GM19438 (cell line): ENCODE results near the gene NAT8L.

Source experiments
- ATAC-seq: cut with Tn5 transposase; IDR thresholded peaks from one replicate; pipeline ENCODE4 v1.9.1; 2021; ENCODE audit warnings: low read depth; ENCODE audit not compliant: unreplicated experiment

Gene NAT8L

DNA sequence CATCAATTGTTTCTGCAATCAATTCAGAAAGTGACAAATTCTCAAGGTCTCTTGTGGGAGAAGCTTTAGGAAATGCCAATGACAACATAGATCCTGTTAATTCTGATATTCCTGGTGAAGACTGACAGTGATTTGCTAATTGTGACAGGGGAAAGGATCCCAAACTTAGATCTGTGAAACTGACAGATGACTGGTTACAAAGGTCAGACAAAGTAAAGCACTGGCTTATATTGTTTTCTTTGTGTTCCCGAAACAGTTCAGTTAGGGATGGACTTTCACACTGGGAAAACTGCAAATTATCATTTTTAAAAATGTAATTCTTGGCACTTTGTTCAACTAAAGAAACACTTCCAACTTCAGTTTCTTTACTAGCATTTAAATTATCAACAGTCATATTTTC is 30.1 kb downstream of the NAT8L start:
- no peak for ATAC-seq

GRCh38 chr4:2090642-2091041 is 31.5 kb downstream of the NAT8L start:
- no peak for ATAC-seq

DNA sequence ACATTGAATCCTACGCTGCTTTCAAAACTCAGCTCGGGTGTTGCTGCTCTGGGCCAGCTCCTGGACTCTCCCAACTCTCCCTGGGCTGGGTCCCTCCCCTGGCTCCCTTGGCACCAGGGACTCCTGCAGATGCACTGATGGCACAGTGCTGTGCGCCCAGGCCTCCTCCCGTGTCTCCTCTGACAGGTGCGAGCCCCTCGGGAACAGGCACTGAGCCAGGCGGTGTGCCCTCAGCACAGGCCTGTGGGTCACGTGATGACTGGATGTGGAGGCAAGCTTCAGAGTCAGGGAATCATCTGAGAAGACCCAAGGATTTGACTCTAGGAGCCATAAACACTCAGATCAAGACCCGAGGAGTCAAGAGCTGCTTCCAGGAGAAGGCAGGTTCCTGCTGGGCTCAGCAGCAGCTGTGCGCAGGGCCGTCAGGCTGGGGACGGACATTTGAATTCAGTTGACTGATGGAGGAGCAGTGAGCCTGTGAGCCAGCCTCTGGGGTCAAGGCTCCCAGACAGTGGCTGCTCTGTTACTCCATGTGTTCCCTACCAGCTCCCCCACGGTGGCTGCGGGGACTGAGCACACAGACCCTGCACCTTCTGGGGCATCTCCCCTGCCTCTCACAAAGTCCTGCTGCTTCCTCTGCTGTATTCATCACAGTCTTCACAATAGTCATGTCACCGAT is 33.0 kb downstream of the NAT8L start:
- no peak for ATAC-seq

DNA sequence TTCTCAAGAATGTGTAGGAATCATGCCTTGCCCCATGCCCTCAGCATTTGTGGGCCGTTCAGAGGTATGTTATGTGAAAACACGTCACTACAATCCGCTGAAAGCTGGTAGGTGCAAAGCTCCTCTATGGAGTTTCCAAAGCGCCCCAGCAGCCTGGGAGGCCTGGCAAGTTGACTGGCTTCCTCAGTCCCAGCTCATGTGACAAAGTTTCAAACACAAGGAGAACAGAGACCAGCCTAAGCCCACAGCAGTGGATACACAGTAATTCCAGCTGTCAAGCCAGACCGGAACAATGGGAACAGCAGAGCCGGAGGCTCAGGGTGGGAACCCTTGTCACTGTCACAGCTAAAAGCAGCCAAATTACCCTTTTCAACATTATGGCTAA is 33.5 kb downstream of the NAT8L start:
- no peak for ATAC-seq

- ATAC-seq: no peak
These were observed 34.1 kb downstream of the NAT8L start for GRCh38 chr4:2093265-2093664.

GRCh38 chr4:2094545-2094944 is 35.4 kb downstream of the NAT8L start:
- ATAC-seq: no peak

DNA sequence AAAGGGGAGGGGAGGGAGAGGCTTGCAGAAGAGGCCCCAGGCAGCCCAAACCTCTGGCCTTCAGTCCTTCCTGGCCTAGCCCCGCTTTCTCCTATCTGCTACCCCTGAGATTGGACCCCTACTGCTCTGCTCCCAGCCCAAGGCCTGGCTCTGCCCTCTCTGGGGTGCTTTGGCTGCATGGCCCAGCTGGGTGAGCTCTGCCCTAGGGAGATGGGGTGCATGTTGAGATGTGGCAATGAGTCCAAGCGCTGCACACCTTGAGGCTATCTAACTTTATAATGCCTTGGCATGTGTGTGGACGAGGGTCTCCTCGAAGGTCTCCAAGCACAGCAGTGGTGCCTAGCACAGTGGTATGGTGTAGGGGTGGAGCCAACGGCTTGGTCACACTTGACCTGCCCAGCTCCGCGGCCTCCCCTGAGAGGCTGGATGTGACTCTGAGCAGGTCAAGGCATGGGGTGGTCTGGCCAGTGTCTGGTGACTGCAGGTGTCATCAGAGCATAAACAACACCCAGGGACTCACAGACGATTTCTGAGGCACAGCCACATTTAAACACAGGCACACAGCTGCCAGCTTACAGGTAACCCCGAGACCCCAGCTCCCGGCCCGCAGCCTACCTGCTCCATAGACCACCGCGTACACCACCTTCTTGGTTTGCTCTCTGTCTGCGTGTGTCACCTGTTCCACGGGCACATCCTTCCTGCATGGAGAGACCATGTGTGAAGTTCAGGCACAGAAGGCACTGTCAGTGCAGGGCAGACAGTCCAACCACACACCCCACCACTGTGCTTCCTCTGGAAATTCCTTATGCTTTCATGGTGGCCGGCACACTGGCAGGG is 36.3 kb downstream of the NAT8L start:
- no peak for ATAC-seq

- ATAC-seq: no peak
These were observed 37.0 kb downstream of the NAT8L start for GRCh38 chr4:2096073-2096609.

GRCh38 chr4:2101346-2102044 is 42.4 kb downstream of the NAT8L start:
- no peak for ATAC-seq

DNA sequence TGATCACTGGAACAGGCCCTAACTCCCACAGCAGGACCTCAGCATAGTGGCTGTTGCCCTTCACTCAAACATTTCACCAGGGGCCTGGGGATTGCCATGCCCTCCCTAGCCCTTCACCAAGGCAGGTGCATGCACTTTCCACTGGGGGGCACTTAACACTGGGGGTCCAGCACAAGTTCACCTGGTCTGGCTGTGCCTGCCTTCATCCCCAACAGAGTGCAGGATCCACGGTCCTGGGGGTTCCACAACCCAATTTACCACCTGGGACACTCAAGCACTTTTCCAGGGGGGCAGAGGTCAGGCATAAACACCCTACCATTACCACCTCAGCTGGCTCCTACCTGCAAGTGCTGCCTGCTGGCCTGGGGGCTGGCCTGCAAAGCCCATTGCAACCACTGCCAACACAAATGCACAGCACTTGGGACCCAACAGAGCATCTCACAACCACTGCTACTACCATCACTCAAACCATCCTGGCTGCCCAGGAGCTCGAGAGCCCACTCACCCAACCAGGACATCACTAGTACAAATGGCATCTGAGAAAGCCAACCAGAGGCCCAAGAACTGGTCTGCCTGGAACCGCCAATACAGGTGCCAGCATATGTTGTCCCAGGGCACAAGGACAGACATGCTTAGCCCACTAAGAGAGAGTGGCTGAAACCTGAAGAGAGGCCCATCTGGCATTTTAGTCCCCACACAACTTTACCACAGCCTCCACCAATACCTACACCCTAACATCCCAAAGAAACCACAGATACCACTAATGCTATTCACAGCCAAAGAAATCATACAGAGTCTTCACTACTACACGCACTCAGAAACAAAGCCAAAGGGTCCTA is 43.1 kb downstream of the NAT8L start:
- ATAC-seq: no peak

DNA sequence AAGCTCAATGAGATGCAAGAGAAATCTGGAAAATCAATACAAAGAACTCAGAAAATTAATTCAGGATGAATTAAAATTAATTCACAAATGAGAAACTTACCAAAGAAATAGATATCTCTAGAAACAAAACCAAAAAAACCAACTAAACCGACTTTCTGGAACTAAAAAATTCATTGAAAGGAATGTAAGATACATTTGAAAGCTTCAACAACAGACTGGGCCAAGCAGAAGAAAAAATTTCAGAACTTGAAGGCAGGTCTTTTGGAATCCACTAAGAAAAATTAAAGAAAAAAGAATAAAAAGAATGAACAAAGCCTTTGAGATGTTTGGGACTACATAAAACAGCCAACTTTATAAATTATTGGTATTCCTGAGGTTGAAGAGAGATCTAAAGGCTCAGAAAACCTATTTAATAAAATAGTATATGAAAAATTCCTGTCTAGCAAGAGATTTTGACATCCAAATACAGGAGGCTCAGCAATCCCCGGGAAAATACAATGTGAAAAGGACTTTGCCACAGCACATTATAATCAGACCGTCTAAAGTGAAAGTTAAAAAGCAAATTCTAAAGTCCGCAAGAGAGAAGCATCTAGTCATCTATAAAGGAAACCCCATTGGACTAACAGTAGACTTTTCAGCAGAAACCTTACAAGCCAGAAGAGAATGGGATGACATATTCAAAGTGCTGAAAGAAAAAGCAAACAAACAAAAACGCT is 44.2 kb downstream of the NAT8L start:
- no peak for ATAC-seq

DNA sequence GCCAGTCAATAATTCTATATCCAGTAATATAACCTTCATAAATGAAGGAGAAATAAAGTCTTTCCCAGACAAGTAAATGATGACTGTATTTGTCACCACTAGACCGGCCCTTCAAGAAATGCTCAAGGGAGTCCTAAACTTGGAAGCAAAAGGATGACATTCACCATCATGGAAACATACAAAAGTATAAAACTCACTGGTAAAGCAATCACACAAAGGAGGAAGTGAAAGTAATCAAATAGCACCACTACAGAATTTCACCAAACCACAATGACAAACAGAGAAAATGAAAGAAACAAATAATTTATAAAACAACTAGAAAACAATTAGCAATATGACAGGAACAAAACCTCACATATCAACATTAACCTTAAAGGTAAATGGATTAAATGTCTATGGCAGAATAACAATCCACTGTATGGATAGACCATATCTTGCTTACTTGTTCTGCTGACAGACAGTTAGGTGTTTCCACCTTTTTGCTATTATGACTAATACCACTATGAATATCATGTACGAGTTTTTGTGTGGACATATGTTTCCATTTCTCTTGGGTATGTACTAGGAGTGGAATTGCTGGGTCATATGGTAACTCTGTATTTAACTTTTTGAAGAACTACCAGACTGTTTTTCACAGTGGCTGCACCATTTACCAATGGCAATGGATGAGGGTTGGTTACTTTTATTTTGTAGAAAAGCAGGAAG is 44.9 kb downstream of the NAT8L start:
- ATAC-seq: no peak

DNA sequence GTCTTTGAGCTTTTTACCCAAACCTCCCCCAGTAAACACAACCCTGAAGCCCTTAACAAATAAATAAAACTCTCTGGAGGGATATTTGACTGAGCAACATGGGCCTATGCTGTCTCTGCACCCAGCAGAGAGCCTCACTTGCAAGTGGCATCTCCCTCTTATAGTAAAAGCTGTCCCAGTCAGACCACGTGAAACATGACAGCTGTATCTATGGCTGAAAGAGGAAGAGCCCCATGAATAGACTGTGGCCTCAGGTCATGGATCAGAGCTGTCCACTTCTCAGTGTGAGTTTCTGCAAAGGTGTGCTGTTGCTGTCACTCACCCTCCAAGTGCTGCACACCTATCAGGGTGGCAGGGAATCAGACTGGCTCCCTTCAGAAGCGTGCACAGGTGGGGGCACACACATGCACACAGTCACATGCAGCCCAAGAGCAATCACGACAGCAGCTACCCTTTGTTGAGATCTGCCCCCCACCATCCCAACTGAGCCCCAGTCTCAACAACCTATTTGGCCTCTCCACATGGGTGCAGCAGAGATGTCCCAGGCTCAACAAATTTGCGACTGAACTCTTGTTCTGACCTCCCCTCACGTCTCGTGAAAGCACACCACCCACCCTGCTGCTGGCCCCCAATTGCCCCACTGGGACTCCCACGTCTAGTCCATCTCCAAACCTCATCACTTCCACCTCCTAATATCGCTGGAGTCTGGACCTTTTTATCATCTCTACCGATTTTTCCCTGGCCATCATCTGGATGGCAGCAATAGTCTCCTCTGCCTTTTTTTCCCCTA is 45.6 kb downstream of the NAT8L start:
- no peak for ATAC-seq

DNA sequence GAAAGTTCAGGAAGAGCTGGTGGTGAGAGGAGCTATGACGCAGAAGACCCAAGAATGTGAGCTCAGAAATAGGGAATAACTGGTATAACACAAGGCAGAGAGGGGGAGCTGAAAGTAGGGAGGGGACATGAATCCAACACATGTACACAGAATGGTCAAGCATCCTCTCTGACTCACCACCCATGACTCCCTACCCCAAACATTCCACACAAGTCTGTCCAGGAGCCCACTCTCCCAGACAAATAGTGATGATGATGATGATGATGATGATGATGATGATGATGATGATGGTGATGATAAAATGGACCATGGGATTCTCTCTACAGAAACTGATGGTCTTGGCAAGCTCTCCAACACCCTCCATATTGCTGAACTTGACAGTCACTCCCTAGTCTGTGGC is 46.4 kb downstream of the NAT8L start:
- no peak for ATAC-seq

GRCh38 chr4:2116687-2117400 is 57.7 kb downstream of the NAT8L start:
- ATAC-seq: no peak
